ENCODE data around the gene PRKD1. TPM values are rescaled to one million over a fixed set of nuclear protein-coding genes. Genes with fewer than 3 reads are reported as not detected.

PRKD1 gene
- polyA plus RNA-seq (ENCODE audit: insufficient read length), result 31.0 TPM

DNA sequence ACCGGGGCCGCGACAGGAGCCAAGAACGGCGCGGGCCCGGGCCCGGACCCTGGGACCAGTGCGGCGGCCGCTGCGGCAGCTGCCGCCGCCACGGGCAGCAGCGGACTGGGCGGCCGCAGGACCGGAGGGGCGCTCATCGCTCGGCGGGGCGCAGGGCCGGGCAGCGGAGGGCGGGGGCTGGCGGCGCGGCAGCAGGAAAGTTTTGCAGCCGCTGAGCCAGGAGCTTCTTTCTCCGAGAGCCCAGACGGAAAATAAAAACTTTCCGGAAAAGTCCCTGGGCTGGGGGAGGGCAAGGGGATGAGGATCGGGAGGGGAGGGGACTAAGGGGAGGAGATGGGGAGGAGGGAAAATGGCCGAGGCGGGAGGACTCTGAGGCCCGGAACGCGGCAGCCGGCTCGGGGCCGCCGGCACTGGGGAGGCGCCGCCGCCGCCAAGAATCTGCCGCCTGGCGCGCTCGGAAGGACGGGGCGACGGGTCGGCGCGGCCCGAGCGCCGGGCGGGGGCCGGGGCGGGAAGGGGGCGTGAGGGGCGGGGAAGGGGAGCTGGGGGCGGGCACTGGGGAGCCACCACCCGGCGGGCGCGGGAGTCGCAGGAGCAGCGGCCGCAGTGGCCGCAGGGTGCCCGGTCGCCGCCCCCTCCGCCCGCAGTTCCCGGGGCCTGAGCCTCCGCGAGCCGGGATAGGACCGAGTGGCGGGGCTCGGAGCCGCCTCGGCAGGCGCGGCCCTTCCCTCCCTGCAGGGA lies at the start of gene PRKD1:
PRKD1 (minus strand) TSS at position 472 of the 741 bp plus-strand sequence.
- peak; percentile 82 for DNase-seq

- DNase-seq, result no peak
Observed at GRCh38 chr14:29971101-29971500, 43.5 kb upstream of the PRKD1 start.

GRCh38 chr14:29955087-29955486 lies 27.4 kb upstream of the PRKD1 start:
- DNase-seq, result no peak

- DNase-seq, result no peak
Observed at GRCh38 chr14:29953501-29953900, 25.9 kb upstream of the PRKD1 start.

- DNase-seq, result no peak
Observed at GRCh38 chr14:29944091-29944490, 16.4 kb upstream of the PRKD1 start.

DNA sequence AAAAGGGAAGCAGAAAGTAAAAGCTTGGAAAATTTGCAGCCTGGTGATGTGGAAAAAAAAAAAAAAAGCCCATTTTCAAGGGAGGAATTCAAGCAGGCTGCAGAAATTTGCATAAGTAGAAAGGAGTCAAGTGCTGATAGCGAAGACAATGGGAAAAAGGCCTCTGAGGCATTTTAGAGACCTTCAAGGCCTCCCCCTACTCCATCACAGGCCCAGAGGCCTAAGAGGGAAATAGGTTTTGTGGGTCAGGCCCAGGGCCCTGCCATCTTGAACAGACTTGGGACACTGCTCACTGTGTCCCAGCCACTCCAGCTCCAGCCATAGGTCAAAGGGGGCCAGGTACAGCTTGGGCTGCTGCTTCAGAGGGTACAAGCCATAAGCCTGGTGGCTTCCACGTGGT lies 13.8 kb upstream of the PRKD1 start:
- no peak for DNase-seq

DNA sequence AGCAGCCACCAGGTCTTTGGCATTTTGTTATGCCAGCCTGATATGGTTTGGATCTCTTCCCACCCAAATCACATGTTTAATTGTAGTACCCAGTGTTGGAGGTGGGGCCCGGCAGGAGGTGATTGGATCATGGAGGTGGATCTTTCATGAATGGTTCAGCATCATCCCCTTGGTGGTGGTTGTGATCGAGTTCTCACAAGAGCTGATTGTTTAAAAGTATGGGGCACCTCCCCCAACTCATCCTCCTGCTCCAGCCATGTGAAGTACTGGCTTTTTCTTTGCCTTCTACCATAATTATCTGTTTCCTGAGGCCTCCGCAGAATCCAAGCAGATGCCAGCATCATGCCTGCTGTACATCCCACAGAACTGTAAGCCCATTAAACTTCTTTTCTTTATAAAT lies 12.8 kb upstream of the PRKD1 start:
- DNase-seq, result no peak

GRCh38 chr14:29937116-29937515 lies 9.5 kb upstream of the PRKD1 start:
- DNase-seq, result no peak

GRCh38 chr14:29930283-29930682 lies 2.6 kb upstream of the PRKD1 start:
- no peak for DNase-seq

DNA sequence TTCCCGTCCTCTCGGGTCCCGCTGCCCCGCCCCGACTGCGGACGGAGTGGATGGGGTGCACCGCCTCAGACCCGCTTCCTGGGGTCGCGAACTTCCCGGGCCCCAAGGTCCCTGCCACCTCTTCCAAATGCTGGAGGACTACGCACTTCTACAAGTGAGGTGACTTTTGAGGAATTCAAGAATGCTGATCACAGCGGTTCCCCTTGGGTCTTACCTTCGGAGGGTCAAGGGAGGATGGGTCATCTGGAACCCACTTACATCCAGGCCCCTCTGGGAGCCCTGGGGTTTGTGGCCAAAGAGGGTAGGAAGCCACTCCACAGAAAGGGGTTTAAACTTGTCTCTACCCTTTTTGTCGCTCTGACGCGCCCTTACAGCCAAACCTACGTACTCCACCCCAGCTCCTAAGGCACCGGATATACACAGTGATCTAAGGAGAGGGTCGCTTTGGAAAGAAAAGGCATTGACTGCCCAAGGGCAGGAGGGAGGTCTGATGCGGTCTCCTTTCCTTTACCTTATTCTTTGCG lies 532 bp upstream of the PRKD1 start:
- DNase-seq, result no peak

DNA sequence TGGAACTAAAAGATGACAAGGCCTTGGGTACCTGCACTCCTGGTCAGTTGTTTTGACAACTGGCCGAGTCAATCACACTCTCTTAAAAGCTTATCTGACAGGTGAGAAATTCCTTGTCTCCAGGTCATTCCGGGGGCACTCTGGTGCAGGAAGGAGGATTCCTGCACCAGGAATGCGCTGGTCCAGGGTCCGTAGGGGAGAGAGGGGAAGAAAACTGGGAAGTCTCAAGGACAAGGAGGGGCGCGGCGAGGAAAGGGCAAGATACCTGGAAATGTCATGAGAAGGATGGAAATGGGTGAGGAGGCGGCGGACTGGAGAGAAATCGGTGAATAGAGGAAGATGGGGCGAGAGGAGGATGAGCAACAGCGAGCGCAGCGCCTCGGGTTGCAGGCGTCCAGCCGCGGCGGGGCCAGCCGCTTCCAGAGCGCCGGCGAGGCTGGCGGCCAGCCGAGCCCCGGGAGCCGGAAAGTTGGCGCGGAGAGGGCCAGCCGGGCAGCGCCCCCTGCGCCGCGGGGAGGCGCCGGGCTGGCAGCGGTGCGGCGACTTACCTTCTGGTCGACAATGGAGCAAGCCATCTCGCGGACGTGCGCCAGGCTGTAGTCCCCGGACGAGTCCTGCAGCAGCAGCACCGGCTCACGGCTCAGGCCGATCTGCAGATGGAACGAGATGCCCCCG lies 809 bp downstream of the PRKD1 start:
- peak; percentile 64 for DNase-seq

DNA sequence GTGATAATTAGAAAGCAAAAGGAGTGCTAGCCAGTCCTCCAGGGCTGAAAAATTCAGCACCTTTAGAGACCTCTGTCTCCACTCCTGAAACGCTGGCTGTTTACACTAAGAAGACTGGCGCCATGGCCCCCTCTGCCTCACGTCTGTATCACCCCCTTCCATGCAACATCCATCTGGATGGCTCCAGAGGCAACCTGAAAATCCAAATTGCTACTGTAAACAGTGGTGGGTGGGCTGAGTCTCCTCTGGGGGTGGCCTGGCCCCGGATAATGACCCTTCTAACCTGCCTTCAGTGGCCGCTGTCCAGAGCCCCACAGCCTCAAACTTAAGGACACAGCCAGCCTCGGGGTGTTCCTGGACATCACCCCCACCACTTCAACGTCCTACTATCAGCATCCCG lies 1.4 kb downstream of the PRKD1 start:
- DNase-seq, result no peak

DNA sequence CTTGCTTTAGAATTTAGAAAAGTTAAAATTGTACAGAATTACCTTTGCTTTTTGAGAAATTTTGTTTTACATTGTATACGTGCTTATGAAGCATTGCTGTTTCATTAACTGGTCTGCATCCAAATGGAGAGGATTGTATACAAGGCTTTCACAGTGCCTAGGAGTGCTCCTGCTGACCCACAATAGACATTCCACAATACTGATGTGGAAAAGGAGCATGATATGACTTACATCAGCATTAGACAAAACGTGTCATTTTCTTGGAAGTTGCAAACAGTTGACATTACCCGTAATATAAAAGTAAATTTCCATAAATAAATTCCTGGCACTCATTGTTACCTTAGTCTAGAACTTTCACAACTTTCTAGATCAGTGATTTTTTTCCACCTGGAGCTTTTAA lies 1.9 kb downstream of the PRKD1 start:
- DNase-seq, result no peak

DNA sequence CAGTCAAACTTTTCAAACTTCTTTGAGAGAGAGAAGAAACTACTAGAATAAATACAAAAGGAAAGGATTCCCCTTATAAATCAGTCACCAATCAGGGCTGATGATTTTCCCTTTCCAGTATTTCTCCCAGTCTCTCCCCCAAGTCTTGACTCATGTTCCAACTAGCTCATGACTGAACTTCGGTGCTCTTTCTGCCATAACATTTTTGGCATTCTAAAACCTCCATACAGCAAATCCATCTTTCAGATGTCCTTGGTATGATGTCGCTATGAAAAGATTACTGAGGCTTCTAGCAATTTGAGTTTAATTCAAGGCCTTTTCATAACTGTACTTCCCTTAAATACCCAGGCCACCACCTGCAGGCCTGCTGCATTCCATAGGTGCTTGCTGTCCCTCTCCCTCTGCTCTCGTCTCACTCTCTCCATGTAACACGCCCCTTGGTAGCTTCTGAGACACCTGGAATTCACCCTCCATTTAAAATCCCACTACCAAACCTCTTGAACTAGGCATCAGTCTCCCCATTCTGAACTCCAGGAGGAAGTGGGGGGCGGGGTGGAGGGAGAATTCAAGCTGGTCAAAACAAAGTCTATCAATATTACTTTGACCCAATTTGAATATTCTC lies 2.4 kb downstream of the PRKD1 start:
- no peak for DNase-seq

DNA sequence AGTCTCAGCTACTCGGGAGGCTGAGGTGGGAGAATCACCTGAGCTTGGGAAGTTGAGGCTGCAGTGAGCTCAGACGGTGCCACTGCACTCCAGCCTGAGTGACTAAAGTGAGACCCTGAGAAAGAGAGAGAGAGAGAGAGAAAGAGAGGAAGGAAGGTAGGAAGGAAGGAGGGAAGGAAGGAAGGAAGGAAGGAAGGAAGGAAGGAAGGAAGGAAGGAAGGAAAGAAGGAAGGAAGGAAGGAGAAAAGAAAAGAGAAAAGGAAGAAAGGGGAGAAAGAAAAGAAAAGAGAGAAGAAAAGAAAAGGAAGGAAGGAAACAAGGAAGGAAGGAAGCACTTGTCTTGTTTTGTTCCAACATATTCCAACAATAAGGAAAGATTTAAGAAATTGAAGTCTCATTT lies 7.8 kb downstream of the PRKD1 start:
- no peak for DNase-seq

DNA sequence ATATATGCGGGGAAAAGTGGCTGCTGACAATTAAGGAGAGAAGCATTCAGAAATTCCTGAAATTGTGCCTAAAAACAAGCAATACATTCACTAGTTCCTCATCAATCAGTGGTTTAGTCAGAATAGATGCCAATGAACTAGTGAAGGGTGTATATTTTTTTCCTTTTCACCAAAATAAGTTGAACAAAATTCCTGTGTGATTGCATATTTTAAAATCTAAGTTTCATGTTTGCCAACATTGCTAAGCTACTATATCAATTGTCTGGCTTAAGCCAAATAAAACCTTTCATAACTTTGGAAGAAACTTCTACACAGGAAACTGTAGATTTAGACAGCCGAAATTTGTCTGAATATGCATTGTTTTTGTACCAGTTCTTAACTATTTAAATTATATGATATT lies 8.7 kb downstream of the PRKD1 start:
- DNase-seq, result no peak

- DNase-seq, result no peak
Observed at GRCh38 chr14:29913566-29913965, 14.1 kb downstream of the PRKD1 start.

- no peak for DNase-seq
Observed at GRCh38 chr14:29911810-29912209, 15.8 kb downstream of the PRKD1 start.

GRCh38 chr14:29908652-29909577 lies 18.7 kb downstream of the PRKD1 start:
- DNase-seq, result no peak

- no peak for DNase-seq
Observed at GRCh38 chr14:29906256-29906870, 21.3 kb downstream of the PRKD1 start.

DNA sequence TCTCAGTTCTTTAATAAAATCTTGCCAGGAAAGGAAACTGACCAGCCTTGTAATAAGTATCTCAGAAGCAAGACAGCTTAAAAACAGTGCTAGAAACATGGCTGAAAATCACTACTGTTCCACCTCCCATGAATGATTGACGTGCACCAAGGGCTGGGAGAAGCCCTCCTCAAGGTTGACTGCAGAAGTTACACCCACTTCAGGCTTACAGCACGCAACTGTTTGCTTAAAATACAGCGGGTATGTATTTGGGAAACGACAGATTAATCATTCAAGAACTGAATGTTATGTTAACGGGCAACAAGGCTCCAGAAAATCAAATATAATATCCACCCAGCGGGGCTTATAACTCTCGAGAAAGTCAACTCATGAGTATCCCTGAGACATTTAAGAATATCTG lies 22.1 kb downstream of the PRKD1 start:
- no peak for DNase-seq
